ENCODE measurements around the gene HOXA3.
A peak's percentile ranks its signal among the peaks of the same experiment; 100 is the strongest.

DNA sequence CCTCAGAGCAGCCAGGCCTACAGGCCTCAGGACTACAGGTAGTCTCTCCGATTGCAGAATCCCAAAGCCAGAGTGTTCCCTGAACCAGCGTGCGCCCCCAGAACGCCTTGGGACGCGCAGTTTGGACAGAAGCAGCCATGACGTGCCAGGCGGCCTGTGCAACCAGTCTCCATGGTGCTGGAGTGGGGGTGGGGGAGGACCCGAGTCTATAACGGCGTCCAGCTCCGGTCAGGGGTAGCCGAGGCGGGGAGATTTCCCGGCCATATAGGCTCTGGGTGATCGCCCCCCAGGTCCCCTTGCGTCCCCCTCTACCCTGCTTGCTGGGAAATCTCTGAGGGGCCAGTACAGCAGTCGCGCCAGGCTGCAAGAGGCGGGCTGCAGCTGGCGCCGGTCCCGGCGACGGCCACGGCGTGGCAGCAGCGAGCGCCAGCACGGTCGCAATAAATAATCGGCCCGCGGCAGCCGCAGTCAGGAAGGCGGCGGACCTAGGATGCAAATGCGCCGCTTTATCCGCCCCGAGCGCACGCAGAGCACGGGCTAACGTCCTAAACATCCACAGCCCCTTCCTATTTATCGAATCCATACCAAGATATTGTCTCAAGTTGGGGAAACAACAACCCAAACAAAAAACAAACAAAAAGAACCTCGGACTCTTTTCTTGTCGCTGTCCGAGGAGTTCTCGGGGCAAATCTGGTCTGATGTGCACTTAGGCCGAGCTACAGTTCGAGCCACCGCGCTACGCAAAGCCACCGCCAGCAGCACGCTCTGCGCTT lies 1.6 kb downstream of the HOXA3 start:
- TF ChIP-seq, protein P1, sequence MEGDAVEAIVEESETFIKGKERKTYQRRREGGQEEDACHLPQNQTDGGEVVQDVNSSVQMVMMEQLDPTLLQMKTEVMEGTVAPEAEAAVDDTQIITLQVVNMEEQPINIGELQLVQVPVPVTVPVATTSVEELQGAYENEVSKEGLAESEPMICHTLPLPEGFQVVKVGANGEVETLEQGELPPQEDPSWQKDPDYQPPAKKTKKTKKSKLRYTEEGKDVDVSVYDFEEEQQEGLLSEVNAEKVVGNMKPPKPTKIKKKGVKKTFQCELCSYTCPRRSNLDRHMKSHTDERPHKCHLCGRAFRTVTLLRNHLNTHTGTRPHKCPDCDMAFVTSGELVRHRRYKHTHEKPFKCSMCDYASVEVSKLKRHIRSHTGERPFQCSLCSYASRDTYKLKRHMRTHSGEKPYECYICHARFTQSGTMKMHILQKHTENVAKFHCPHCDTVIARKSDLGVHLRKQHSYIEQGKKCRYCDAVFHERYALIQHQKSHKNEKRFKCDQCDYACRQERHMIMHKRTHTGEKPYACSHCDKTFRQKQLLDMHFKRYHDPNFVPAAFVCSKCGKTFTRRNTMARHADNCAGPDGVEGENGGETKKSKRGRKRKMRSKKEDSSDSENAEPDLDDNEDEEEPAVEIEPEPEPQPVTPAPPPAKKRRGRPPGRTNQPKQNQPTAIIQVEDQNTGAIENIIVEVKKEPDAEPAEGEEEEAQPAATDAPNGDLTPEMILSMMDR (IDR thresholded peaks at IDR 0.05): peak; percentile 66
- no peak for TF ChIP-seq MXD4 (CRISPR knock-in tag; IDR thresholded peaks at IDR 0.05; ENCODE audit: borderline replicate concordance)

All from WTC11 (cell line).